HuH-7.5 (cell line): ENCODE data around the gene PNMA8A.
"Not testable (repeated sequence)": the region's sequence is repeated elsewhere in the genome, so short reads cannot be mapped to it uniquely, and the experiment has no call there.

Source experiments
- DNase-seq: peaks from one replicate; pipeline ENCODE4 v3.0.0; 2011; ENCODE audit warnings: low spot score

The PNMA8A gene

DNA sequence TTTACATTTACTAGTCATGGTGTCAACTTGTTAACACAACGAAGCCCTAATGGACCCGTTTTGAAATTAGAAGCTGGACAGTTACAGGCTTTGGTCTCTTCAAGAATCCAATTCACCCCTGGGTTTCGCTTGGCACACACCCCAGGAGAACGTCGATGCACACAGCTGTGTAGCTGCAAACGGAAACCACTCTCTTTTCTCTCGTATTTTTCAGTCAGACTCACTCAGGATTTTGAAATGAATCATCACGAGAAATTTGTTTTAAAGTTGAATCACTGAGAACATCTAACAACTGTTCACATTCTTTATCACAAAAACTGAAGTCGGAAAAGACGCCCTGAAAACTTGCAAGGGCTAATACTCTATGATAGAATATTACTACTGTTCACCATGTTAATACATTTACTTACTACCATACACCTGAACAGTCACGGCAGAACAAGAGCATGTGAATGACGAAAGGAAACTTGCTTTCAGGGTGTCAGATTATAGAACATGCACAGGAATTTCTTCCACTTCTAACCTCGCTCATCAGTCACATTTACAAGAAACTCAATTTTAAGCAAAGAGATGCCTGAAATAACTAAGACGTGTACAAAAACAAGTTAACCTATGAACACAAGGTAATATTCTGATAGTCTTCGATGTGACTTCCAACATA, 4.7 kb downstream of the PNMA8A start:
- DNase-seq = no peak

- DNase-seq = no peak
Measured at GRCh38 chr19:46463516-46463915, 7.8 kb downstream of the PNMA8A start.

DNA sequence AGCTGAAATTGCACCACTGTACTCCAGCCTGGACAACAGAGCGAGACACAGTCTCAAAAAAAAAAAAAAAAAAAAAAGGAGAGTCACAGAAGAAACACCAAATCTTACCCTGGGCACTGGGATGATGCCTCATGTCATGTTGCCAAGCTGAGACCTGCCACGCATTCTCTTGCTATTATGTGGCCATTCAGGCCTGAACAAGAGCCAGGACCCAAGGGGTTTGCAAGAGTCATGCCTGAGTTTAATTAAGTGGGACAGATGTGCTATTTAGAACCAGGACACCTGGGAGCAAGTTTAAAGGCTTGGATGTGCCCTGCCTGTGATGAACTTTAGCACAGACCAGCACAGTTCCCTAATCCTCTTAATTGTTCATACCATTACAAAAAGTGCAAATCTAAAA, 9.8 kb downstream of the PNMA8A start:
- no peak for DNase-seq

- no peak for DNase-seq
Measured at GRCh38 chr19:46460981-46461380, 10.4 kb downstream of the PNMA8A start.

- no peak for DNase-seq
Measured at GRCh38 chr19:46460055-46460454, 11.3 kb downstream of the PNMA8A start.

- no peak for DNase-seq
Measured at GRCh38 chr19:46456930-46457329, 14.4 kb downstream of the PNMA8A start.

DNA sequence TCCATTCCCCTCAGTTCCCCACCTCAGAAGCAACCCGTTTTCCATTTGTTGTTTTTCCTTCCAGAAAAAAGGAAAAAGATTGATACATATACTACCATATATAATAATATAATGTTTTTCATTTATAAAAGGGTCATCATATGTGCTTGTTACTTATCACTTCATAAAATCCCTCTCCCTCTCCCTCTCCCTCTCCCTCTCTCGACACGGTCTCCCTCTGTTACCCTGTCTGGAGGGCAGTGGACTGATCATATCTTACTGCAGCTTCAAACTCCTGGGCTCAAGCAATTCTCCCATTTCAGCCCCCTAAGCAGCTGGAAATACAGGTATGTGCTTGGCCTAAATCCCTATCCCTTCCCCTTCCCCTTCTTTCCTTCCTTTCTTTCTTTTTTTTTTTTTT, 17.1 kb downstream of the PNMA8A start:
- no peak for DNase-seq

- DNase-seq = no peak
Measured at GRCh38 chr19:46453661-46454060, 17.7 kb downstream of the PNMA8A start.

DNA sequence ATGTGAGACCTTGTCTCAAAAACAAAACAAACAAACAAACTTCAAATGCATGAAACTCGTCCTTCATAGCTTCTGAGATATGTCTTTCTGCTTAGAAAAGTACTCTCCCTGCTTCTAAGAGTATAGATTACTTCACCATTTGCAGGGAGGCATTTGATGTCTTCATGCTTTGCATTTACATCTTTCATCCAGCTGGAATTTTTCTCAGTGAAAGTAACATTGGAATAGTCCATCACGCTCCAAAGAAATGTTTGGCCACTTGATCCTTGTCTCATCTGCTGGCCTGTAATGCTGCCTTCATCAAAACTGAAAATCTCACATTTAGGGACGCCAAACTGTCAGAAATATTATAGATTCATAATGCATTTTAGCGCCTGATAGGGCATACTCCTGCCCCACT, 19.2 kb downstream of the PNMA8A start:
- no peak for DNase-seq

DNA sequence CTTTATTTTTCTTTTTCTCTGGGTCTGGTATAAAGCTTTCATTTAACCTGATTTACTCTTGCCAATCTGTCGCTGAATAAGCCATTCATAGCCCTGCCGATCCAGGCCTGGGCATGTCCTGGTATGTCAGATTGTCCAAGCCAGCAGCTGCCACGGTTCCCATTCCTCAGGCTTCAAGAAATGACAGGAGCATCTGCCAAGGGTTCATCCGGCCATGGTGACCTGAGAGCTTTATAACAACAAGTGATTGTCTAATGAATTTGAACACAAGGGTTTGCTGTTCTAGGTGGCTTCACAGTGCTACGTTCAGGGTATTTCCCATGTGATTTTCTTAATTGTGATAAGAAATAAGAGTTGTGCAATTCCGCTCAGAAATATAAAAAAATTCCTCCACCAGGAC, 20.0 kb downstream of the PNMA8A start:
- DNase-seq = no peak

DNA sequence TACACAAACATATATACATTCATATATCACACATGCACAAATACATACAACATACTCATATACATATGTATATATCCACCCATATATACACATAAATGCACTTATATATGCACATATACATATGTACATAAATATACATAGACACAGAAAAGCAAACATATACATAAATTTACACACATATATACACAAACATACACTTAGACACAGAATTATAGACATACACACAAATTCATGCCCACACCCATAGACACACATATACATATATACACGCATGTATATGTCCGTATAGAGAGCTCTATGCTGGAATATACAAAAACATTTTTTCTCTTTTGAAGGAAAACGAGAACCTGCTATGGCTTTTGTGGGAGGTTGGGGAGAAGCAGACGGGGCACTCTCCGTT, 20.6 kb downstream of the PNMA8A start:
- DNase-seq = no peak

DNA sequence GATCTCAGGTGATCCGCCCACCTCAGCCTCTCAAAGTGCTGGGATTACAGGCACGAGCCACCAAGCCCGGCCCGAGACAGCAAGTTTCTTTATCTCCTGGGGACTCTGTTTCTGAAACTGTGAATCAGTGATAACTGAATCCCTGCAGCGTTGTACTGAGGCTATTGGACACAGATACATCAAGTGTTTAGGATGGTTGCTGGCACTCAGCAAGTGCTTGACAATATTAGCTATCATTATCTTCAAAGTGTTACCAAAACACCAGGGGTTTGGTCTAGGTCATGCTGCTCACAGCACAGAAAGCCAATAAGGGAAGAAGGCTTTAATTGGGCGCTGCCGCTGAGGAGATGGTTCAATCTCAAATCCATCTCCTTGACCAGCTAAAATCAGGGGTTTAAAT, 22.1 kb downstream of the PNMA8A start:
- DNase-seq = no peak

GRCh38 chr19:46448601-46449000, 22.8 kb downstream of the PNMA8A start:
- no peak for DNase-seq

DNA sequence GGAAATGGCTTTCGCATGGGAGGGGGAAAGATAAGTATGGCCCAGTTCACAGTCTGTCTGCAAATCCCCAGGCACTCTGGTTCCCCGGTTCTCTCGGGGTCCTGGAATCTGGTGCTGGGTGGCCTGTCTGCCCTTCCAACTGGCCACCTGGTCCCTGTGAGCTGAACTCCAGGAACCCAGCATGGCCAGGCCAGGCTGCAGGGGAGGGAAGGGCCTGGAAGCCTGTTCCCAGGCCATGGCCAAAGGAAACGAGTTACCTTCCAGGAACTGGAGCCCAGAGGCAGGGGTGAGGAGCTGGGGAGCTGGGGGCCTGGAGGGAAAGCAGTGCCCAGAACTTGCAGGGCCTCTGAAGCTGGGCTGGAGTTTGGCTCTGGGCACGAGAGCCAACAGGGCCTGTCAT, 23.5 kb downstream of the PNMA8A start:
- DNase-seq = no peak

DNA sequence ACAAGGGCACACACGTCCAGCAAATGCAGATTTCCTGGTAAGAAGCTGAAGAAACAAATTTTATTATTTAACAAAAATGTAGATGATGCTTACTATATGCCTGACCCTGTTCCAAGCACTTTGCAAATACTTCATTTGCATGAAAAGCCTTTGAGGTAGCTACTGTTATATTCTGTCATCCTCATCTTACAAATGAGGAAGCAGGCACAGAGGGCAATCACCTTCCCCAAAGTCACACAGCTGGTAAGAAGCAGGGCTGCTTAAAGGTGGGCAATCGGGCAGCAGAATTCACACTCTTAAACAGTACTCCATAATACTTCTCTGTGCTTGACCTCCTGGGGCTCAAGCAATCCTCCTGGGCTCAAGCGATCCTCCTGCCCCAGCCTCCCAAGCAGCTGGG, 24.4 kb downstream of the PNMA8A start:
- DNase-seq = no peak

DNA sequence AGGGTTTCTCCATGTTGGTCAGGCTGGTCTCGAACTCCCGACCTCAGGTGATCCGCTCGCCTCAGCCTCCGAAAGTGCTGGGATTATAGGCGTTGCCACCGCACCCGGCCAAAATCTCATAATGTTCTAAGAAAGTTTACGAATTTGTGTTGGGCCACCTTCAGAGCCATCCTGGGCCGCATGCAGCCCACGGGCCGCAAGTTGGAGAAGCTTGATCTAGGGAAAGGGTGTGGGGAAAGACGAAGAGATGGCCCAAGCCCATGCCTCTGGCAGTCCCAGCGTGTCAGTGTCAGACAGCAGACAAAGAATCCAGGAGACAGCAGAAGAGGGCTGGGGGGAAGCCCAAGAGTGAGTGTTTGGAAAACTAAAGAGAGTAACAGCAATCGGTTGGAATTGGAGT, 25.3 kb downstream of the PNMA8A start:
- DNase-seq = no peak

GRCh38 chr19:46442808-46443450, 28.4 kb downstream of the PNMA8A start:
- no peak for DNase-seq

DNA sequence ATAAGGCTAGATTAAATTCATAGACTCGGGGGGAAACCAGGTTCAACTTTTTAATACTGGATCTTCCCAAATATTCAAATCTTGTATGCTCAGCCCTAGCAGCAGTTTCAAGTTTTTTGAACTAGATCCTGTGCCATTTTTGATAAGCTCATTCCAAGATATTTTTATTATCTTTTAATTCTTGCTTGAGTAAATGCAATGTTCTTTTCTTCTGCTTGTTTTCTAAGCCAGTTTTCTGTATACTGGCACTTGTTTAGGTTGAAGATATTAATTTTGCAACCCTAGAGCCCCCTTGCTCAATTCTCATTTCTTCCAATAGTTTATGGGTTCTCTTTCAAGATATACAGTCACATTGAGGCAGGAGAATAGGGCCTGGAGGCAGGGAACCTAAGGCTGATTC, 29.5 kb downstream of the PNMA8A start:
- no peak for DNase-seq

- DNase-seq = not testable (repeated sequence)
Measured at GRCh38 chr19:46435689-46436088, 35.7 kb downstream of the PNMA8A start.

- no peak for DNase-seq
Measured at GRCh38 chr19:46435009-46435408, 36.4 kb downstream of the PNMA8A start.

DNA sequence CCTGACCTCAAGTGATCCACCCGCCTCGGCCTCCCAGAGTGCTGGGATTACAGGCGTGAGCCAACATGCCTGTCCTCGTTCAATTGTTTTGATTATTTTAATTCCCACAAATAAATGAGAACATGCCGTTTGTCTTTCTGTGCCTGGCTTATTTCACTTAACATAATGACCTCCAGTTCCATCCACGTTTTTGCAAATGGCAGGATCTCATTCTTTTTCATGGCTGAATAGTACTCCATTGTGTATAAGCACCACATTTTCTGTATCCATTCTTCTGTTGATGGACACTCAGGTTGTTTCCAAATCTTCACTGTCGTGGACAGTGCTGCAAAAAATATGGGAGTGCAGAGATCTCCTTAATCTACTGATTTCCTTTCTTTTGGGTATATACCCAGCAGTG, 37.9 kb downstream of the PNMA8A start:
- not testable (repeated sequence) for DNase-seq

GRCh38 chr19:46431824-46432223, 39.5 kb downstream of the PNMA8A start:
- no peak for DNase-seq

GRCh38 chr19:46429999-46430398, 41.4 kb downstream of the PNMA8A start:
- DNase-seq = no peak
